A673 (cell line): ENCODE measurements around the gene FGGY.

Source experiments
- CTCF ChIP-seq: fragments of 300-800, 200-600 bp; sonication (generic); conservative IDR thresholded peaks from 2 replicates; pipeline ENCODE4 v1.5.1; 2017; ENCODE audit warnings: low read depth, mild to moderate bottlenecking, antibody characterized with exemption, low read length, moderate library complexity, mixed read lengths
- EZH2 ChIP-seq: fragments of 200-600 bp; sonication (generic); IDR thresholded peaks from 2 replicates; pipeline ENCODE4 v1.6.1; 2017; ENCODE audit warnings: borderline replicate concordance, low read depth, mild to moderate bottlenecking, mixed read lengths, antibody characterized with exemption, low read length; ENCODE audit not compliant: poor library complexity, severe bottlenecking

- TF ChIP-seq CTCF: no peak
- no peak for TF ChIP-seq EZH2
Observed at GRCh38 chr1:59675936-59676335, 379.0 kb downstream of the FGGY start.
